Globus pallidus (tissue), 1 donor: ENCODE results near the gene TBL3.
"Not testable (repeated sequence)": the region's sequence is repeated elsewhere in the genome, so short reads cannot be mapped to it uniquely, and the experiment has no call there.

Experiments used
- DNase-seq: peaks from one replicate; pipeline ENCODE4 v3.0.0-alpha.2; 2015; ENCODE audit warnings: low spot score

TBL3 gene

GRCh38 chr16:2001035-2001434, 29.2 kb downstream of the TBL3 start:
- no peak for DNase-seq

GRCh38 chr16:2001456-2002355, 29.9 kb downstream of the TBL3 start:
- DNase-seq, result no peak

DNA sequence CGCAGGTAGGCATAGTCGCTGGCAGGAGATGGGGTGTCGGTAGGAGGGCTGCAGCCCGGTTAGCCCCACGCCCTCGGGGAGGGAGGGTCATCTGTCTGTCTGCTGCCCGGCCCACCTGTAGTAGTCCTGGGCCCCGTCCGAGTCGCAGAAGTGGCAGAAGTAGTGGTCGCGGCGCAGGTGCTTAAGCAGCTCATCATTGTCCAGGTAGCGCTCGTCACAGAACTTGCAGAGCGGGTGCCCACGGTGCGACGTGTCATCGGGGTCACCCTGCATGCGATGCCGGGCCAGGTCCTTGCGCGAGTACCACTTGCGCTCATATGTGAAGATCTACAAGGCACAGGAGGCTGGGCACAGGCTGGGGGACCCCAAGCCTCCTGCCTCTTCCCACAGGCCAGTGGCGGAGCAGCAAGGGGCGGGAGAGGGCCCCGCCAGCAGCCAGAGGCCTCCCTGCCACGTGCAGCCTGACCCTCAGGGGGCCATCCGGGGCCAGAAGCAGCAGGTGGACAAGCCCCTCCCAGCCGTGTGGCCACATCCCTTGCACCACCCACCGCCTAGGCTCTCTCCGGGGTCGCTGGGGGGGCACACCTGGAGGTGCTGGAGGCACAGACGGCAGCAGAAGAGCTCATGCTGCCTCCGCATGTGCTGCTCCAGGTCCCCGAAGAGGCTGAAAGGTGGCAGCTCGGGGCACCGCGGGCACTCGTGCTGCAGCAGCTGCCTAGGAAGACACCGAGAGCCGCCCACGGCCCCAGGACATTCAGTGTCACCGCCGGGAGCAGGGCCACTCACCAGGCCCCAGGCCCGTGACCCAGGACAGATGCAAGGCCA, 30.8 kb downstream of the TBL3 start:
- DNase-seq, result no peak

DNA sequence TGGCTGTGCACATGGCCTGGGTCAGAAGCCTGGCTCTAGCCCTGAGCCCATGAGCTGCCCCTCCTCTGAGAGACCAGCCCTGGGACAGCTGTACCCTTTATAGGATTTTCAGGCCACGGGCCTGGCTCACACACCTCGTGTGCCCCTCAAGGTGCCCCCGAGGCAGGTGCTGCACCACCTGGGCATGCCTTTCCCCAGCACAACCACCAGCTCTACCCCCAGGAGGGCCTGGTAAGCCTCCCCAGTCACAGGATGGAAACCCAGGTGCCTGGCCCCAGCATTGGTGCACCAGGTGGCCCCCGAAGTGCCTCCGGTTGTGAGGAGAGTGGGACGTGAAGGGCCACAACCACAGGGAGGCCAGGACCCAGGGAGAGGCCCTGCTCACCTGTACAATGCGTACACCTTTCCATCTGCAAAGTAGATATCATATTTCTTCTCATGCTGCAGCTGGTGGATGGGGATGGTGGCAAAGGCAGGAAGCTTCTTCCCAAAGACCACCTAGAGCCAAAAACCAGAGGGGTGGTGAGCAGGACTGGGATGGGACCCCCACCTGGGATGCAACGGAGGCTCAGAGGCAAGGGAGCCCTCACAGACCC, 31.5 kb downstream of the TBL3 start:
- DNase-seq, result no peak

DNA sequence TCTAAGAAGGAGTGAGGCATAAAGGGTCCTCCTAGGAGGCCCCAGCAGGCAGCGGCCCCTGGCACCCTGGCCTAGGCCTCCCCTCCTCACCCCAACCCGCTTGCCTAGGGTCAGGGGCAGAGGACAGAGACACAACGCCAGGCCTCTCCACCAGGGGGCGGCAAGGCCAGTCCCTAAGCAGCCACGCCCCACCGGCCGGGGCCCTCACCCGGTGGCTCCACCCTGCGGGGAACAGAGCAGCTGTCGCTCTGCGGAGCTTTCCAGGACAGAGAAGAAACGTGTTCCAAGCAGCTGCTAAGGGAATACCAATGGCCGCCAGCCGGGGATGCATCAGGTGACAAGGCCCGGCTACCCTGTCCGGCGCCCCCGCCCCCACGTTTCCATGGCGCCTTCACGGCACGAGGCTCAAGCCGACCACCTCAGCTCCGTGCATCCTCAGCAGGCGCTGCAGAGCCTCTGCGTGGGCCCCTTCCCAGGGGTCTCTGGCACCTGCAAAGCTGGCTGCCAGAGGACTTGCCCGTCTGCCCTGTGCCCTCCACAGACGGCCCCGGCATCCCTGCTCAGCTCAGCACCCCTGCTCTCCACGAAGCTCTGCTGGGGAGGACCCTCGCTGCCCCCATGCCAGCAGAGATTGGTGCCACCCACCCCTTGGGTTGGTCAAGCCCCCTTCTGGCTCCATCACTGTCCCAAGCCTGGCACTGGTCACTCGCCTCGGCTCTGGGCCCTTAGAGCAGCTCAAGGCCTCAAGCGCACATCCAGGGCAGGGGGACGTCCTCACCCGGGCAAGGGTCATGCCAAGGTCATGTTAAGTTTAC, 32.2 kb downstream of the TBL3 start:
- DNase-seq, result peak; percentile 69

- DNase-seq, result no peak
Measured at GRCh38 chr16:2004795-2005517, 33.1 kb downstream of the TBL3 start.

- DNase-seq, result no peak
Measured at GRCh38 chr16:2005646-2006045, 33.8 kb downstream of the TBL3 start.

DNA sequence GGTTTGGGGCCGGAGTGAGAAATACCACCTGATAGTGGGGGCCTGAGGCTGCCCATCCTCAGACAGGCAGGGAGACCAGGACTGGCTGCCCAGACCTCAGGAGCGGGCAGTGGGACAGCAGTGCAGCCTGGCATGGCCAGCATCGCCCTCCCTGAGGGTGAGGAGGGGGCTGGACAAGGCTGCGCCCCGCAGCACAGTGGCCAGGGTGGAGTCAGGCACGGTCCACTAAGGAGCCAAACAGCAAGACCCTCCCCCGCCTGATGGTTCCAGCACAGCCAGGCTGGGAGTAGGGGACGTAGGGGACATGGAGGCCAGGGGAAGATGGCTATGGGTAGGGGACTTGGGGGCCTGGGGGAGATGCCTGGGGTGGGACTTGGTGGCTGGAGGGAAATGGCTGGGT, 34.5 kb downstream of the TBL3 start:
- DNase-seq, result no peak

DNA sequence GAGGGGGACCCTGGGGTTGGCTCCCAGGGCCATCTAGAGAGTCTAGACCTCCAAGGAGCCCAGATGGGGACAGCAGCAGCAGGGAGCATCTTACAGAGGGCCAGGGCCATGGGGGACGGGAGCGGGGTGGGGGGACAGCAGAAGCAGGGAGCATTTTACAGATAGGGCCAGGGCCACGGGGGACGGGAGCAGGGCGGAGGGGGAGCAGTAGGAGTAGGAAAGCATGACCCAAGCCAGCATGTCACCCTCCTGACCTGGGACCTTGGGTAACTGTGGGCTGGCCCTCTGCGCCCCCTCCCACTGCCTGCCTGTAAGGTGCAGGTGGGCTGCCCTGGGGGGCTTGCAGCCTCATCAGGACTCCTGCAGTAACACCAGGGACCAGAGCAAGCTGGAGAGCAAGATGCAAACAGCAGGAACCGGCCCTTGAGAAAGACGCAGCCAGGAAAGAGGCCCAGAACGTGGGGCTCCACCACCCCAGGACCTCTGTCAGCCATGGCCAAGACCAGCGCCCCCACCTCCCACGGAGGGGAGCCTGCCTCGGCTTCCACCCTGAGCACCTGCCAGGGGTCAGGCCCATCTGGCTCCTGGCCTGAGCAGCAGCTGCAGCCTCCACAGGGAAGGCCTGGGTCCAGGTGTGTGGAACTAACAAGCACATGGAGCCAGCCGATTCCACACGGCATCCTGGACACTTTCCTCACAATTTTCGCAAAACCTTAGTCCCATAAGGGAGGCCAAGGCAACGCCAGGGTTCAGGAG, 35.4 kb downstream of the TBL3 start:
- no peak for DNase-seq

GRCh38 chr16:2008009-2008526, 36.2 kb downstream of the TBL3 start:
- no peak for DNase-seq

GRCh38 chr16:2008631-2009163, 36.8 kb downstream of the TBL3 start:
- no peak for DNase-seq

GRCh38 chr16:2009164-2009711, 37.4 kb downstream of the TBL3 start:
- no peak for DNase-seq

DNA sequence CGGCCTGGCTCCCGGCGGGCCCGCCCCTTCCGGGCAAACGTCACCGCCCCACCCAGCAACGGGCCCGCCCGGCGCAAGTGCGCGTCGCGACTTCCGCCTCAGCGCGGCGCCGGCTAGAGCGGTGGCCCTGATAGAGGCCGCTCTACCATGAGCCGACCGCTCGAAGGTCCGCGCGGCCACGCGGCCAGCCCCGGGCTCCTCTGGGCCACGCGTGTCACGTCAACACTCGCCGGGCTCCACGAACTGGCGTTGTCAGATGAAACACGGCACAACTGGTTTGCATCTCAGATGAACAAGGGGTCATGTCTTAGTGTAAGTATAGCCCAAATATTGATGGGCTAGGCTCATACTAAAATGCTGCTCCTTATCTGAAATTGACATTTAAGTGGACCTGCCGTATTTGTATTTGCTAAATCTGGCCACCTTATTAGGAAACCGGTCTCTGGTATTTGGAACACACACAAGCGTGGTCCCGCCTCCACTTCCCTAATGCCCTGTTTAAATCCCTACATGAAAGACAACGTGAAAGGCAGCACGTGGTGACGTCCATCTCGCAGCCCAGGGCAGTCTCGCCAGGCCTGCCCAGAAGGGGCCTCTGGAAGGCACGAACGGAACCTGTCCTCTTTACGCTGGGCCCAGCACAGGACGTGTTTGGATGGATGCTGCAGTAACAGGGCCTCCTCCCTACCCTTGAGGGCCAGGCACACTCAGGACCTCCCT, 38.1 kb downstream of the TBL3 start, which contains the start of gene ZNF598:
ZNF598 (minus strand) TSS at position 31 of the 720 bp plus-strand sequence.
- peak; percentile 88 for DNase-seq

DNA sequence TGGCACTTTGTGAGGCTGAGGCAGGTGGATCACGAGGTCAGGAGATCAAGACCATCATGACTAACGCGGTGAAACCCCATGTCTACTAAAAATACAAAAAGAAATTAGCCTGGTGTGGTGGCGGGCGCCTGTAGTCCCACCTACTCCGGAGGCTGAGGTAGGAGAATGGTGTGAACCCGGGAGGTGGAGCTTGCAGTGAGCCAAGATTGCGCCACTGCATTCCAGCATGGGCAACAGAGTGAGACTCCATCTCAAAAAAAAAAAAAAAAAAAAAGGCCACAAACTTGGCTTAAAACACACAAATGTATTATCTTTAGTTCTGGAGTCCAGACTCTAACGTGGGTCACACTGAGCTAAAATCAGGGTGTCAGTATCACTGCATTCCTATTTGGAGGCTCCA, 39.9 kb downstream of the TBL3 start:
- DNase-seq, result not testable (repeated sequence)

DNA sequence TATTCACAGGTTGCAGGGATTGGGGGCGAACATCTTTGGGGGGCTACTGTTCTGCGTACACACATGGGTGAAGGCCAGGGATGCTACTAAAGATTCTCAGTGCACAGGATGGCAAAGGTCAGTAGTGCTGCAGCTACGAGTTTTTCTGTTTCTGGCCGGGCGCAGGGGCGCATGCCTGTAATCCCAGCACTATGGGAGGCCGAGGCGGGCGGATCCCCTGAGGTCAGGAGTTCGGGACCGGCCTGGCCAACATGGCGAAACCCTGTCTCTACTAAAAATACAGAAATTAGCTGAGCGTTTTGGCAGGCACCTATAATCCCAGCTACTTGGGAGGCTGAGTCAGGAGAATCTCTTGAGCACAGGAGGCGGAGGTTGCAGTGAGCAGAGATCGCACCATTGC, 41.7 kb downstream of the TBL3 start:
- DNase-seq, result no peak

GRCh38 chr16:2015117-2015946, 43.5 kb downstream of the TBL3 start:
- DNase-seq, result no peak

- DNase-seq, result no peak
Measured at GRCh38 chr16:2015947-2016208, 44.0 kb downstream of the TBL3 start.

DNA sequence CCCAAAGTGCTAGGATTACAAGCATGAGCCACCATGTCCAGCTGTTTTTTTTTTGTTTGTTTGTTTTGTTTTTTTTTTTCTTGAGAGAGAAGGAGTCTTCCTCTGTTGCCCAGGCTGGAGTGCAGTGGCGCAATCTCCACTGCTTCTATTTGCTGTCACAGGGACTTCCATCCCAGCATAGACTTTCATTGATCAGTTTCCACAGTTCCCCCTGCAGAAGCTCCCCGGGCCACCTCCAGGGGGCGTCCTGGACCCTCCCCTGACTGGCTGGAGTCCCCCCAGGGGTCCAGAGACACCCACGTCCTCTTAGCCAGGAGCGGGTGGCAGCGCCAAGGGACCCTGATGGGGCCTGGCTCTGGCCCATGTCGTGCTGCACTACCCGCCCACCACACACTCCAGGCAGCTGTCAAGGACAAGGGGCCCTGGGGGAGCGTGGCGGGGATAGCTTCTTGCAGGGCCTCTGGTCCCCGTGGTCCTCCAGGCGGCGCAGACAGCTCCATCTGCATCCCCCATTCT, 44.6 kb downstream of the TBL3 start:
- no peak for DNase-seq
